ENCODE results near the gene ANP32D. TPM values are rescaled to one million over a fixed set of nuclear protein-coding genes. Genes with fewer than 3 reads are reported as not detected.
"Not testable (repeated sequence)": the region's sequence is repeated elsewhere in the genome, so short reads cannot be mapped to it uniquely, and the experiment has no call there.

Gene ANP32D
- total RNA-seq (under 1 TPM in 1 of 10 donors, not detected in 9; 0.35 TPM), polyA plus RNA-seq (not detected)
- long read RNA-seq, donor 1 = 0 reads
- long read RNA-seq, donor 2 = 0 reads
- long read RNA-seq, donor 3 = 0 reads

- TF ChIP-seq, protein P1, sequence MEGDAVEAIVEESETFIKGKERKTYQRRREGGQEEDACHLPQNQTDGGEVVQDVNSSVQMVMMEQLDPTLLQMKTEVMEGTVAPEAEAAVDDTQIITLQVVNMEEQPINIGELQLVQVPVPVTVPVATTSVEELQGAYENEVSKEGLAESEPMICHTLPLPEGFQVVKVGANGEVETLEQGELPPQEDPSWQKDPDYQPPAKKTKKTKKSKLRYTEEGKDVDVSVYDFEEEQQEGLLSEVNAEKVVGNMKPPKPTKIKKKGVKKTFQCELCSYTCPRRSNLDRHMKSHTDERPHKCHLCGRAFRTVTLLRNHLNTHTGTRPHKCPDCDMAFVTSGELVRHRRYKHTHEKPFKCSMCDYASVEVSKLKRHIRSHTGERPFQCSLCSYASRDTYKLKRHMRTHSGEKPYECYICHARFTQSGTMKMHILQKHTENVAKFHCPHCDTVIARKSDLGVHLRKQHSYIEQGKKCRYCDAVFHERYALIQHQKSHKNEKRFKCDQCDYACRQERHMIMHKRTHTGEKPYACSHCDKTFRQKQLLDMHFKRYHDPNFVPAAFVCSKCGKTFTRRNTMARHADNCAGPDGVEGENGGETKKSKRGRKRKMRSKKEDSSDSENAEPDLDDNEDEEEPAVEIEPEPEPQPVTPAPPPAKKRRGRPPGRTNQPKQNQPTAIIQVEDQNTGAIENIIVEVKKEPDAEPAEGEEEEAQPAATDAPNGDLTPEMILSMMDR (IDR thresholded peaks at IDR 0.05) = no peak
- no peaks in the 10 kb centered on the region for H3K36me3 ChIP-seq
- ATAC-seq (no peak), DNase-seq (no peak)
- 92 to 94% methylated on average over 7 of the region's 7 CpGs for WGBS, 2 donors
- no peak within 1 kb of the TSS for H3K4me3 ChIP-seq
- intact Hi-C loops (cut with DNase I) = no loop called here
- H3K27me3 ChIP-seq = no peaks in the 10 kb centered on the region
- no peaks in the 10 kb centered on the region for H3K4me1 ChIP-seq
- H3K27ac ChIP-seq = no peak within 1 kb of the TSS
- peaks cover 0 to 54% (median 27%) of the 10 kb centered on the region in 11 donors for H3K9me3 ChIP-seq
Measured at GRCh38 chr12:48472259-48472658, at the start of gene ANP32D. ANP32D (plus strand) TSS chr12:48472559; CDS start chr12:48472665, 106 bp downstream.

GRCh38 chr12:48423171-48423570, 49.2 kb upstream of the ANP32D start:
- no peak overlapping the region for H3K4me3 ChIP-seq
- no peak for ATAC-seq
- H3K27ac ChIP-seq = no peak overlapping the region
- no peak for DNase-seq
- peaks cover 0 to 17% (median 5%) of the 10 kb centered on the region in 9 donors for H3K4me1 ChIP-seq
- 24 to 27% methylated on average over 3 of the region's 3 CpGs for WGBS, 2 donors
- no peaks in the 10 kb centered on the region for H3K27me3 ChIP-seq
- H3K36me3 ChIP-seq = no peaks in the 10 kb centered on the region
- TF ChIP-seq, protein P1 (IDR thresholded peaks at IDR 0.05) = no peak
- intact Hi-C loops (cut with DNase I) = no loop called here
- no peaks in the 10 kb centered on the region for H3K9me3 ChIP-seq

GRCh38 chr12:48424644-48425043, 47.7 kb upstream of the ANP32D start:
- Histone ChIP-seq H3K27ac (no peak overlapping the region), H3K27me3 (no peaks in the 10 kb centered on the region), H3K9me3 (peaks cover 0 to 1% (median 0%) of the 10 kb centered on the region in 11 donors), H3K4me1 (peaks cover 0 to 16% (median 5%) of the 10 kb centered on the region in 9 donors), H3K4me3 (no peak overlapping the region), H3K36me3 (no peaks in the 10 kb centered on the region)
- intact Hi-C loops (cut with DNase I) = no loop called here
- ATAC-seq = no peak
- TF ChIP-seq, protein P1 (IDR thresholded peaks at IDR 0.05) = no peak
- DNase-seq = no peak
- 86 to 88% methylated on average over 1 of the region's 1 CpG for WGBS, 2 donors

GRCh38 chr12:48434016-48434415, 38.3 kb upstream of the ANP32D start:
- ATAC-seq; H3K27ac ChIP-seq; H3K27me3 ChIP-seq; intact Hi-C loops (cut with DNase I); DNase-seq; H3K4me3 ChIP-seq; H3K36me3 ChIP-seq; H3K4me1 ChIP-seq: not testable (repeated sequence)
- 87% methylated on average over 10 of the region's 10 CpGs for WGBS, 2 donors
- H3K9me3 ChIP-seq = peaks cover 0 to 19% (median 0%) of the 10 kb centered on the region in 11 donors

DNA sequence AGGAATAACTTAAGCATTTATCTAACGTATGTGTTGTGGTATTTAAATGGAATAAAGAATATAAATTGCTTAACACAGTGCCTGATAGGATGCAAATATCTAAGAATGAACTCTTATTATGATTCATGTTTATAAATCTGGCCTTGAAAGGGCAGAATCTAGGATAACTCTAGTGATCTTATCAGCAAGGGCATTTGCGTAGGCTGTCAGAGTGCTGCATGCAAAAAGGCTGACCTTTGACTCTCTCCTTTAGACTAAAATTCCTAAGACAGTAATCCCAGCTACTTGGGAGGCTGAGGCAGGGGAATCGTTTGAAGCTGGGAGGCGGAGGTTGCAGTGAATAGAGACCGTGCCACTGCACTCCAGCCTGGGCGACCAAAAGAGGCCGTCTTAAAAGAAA, 31.3 kb upstream of the ANP32D start:
- TF ChIP-seq, protein P1 (IDR thresholded peaks at IDR 0.05) = no peak
- Histone ChIP-seq H3K4me1 (peaks cover 0 to 8% (median 5%) of the 10 kb centered on the region in 9 donors), H3K27ac (no peak overlapping the region), H3K27me3 (no peaks in the 10 kb centered on the region), H3K9me3 (peaks cover 0 to 4% (median 0%) of the 10 kb centered on the region in 11 donors), H3K36me3 (no peaks in the 10 kb centered on the region), H3K4me3 (no peak overlapping the region)
- intact Hi-C loops (cut with DNase I) = no loop called here
- ATAC-seq (no peak), DNase-seq (no peak)
- 71 to 74% methylated on average over 7 of the region's 7 CpGs for WGBS, 2 donors
